NCI-H2227 (cell line): ENCODE data around the gene SYMPK.
A peak's percentile ranks its signal among the peaks of the same experiment; 100 is the strongest.
"Not testable (repeated sequence)": the region's sequence is repeated elsewhere in the genome, so short reads cannot be mapped to it uniquely, and the experiment has no call there.

Experiments
- DNase-seq: peaks from one replicate; lab custom pipeline; 2025; ENCODE audit not compliant: unreplicated experiment; lab: John Stamatoyannopoulos, UW

Gene SYMPK

GRCh38 chr19:45862564-45863334 is at the start of gene SYMPK:
SYMPK (minus strand) TSS chr19:45863147; CDS start chr19:45854495, 8,652 bp downstream.
- DNase-seq = peak; percentile 97

- DNase-seq = no peak
These were observed 48.3 kb upstream of the SYMPK start for GRCh38 chr19:45911291-45911690.

- DNase-seq = no peak
These were observed 46.0 kb upstream of the SYMPK start for GRCh38 chr19:45908956-45909355.

GRCh38 chr19:45906221-45906620 is 43.3 kb upstream of the SYMPK start:
- DNase-seq = no peak

- DNase-seq = no peak
These were observed 42.1 kb upstream of the SYMPK start for GRCh38 chr19:45905011-45905410.

GRCh38 chr19:45902651-45903625 is 40.0 kb upstream of the SYMPK start:
- peak; percentile 98 for DNase-seq

- DNase-seq = peak; percentile 26
These were observed 39.1 kb upstream of the SYMPK start, which contains the start of gene MYPOP for GRCh38 chr19:45901912-45902650. MYPOP (minus strand) TSS chr19:45902613; CDS start chr19:45901773, 840 bp downstream.

GRCh38 chr19:45901432-45901911 is 38.5 kb upstream of the SYMPK start:
- peak; percentile 37 for DNase-seq

- DNase-seq = peak; percentile 37
These were observed 37.9 kb upstream of the SYMPK start for GRCh38 chr19:45900738-45901431.

GRCh38 chr19:45899919-45900589 is 37.1 kb upstream of the SYMPK start:
- DNase-seq = no peak

- no peak for DNase-seq
These were observed 36.3 kb upstream of the SYMPK start for GRCh38 chr19:45899253-45899652.

GRCh38 chr19:45897261-45897812 is 34.4 kb upstream of the SYMPK start:
- no peak for DNase-seq

GRCh38 chr19:45895983-45896599 is 33.1 kb upstream of the SYMPK start:
- DNase-seq = not testable (repeated sequence)

- no peak for DNase-seq
These were observed 32.6 kb upstream of the SYMPK start for GRCh38 chr19:45895519-45895972.

- DNase-seq = no peak
These were observed 27.9 kb upstream of the SYMPK start for GRCh38 chr19:45890877-45891276.

- DNase-seq = no peak
These were observed 26.4 kb upstream of the SYMPK start for GRCh38 chr19:45889210-45889885.

- no peak for DNase-seq
These were observed 24.3 kb upstream of the SYMPK start for GRCh38 chr19:45887200-45887710.
